Osteocyte (in vitro differentiated cells): ENCODE measurements around the gene INSRR. TPM values are rescaled to one million over a fixed set of nuclear protein-coding genes. Genes with fewer than 3 reads are reported as not detected.

Experiments
- DNase-seq: peaks from one replicate; pipeline ENCODE4 v3.0.0; 2021; ENCODE audit warnings: mixed read lengths; ENCODE audit not compliant: unreplicated experiment; ENCODE audit errors: extremely low spot score
- H3K27ac Mint-ChIP-seq: one replicate; pipeline ENCODE4 v1.8.0; 2021; ENCODE audit warnings: mild to moderate bottlenecking, mixed read lengths; ENCODE audit not compliant: unreplicated experiment
- H3K27me3 Mint-ChIP-seq: one replicate; pipeline ENCODE4 v1.8.0; 2021; ENCODE audit warnings: mixed read lengths; ENCODE audit not compliant: unreplicated experiment
- H3K36me3 Mint-ChIP-seq: one replicate; pipeline ENCODE4 v1.8.0; 2021; ENCODE audit warnings: mixed read lengths; ENCODE audit not compliant: unreplicated experiment
- H3K4me1 Mint-ChIP-seq: one replicate; pipeline ENCODE4 v1.8.0; 2021; ENCODE audit warnings: mixed read lengths; ENCODE audit not compliant: unreplicated experiment
- H3K4me3 Mint-ChIP-seq: one replicate; pipeline ENCODE4 v1.8.0; 2021; ENCODE audit warnings: mild to moderate bottlenecking, moderate library complexity, mixed read lengths; ENCODE audit not compliant: unreplicated experiment
- H3K9me3 Mint-ChIP-seq: one replicate; pipeline ENCODE4 v1.8.0; 2021; ENCODE audit warnings: mixed read lengths; ENCODE audit not compliant: unreplicated experiment
- total RNA-seq: library from RNA; stranded (reverse); gene quantifications from 2 replicates; pipeline ENCODE4 v1.2.1, GENCODE V29; 2021
- TF ChIP-seq, protein P1 (sequence below): fragments of 200-600 bp; sonication (generic); IDR thresholded peaks from 2 replicates; pipeline ENCODE4 v1.5.0; 2021; ENCODE audit warnings: antibody characterized with exemption, mild to moderate bottlenecking, moderate library complexity

INSRR gene
- total RNA-seq, 1 donor from 2014 or later, result 0.21 TPM

DNA sequence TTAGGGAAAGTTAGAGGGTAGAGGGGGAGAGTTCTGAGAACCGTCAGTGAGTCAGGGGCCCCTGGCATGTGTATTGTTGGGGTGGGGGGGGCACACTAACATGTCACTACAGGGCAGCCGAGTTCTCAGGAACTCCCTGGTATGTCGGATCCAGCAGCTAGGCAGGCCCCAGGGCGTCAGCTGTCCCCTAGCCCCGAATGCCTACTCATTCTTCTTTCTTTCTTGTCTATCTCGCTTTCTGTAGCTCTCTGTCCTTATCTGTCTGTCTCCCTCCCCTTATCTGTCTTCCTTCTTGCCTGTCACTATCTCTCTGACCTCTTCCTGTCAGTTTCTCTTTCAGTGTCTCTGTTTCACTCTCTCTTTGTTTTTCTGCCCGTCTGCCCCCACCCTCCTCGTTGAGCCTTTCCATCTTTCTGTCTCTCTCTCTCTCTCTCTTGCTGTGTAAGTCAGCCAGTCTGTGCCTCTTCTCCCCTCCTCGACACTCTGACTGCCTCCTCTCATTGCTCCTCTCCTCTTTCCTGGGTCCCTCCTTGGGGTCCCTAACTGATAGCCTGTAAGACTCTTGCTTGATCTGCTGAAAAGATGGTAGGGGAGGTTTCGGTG is 4.2 kb upstream of the INSRR start:
- H3K4me3 Mint-ChIP-seq, result no peak overlapping the region
- no peaks in the 10 kb centered on the region for H3K9me3 Mint-ChIP-seq
- peaks cover 58% of the 10 kb centered on the region for H3K27me3 Mint-ChIP-seq
- no peak for DNase-seq
- TF ChIP-seq, protein P1, sequence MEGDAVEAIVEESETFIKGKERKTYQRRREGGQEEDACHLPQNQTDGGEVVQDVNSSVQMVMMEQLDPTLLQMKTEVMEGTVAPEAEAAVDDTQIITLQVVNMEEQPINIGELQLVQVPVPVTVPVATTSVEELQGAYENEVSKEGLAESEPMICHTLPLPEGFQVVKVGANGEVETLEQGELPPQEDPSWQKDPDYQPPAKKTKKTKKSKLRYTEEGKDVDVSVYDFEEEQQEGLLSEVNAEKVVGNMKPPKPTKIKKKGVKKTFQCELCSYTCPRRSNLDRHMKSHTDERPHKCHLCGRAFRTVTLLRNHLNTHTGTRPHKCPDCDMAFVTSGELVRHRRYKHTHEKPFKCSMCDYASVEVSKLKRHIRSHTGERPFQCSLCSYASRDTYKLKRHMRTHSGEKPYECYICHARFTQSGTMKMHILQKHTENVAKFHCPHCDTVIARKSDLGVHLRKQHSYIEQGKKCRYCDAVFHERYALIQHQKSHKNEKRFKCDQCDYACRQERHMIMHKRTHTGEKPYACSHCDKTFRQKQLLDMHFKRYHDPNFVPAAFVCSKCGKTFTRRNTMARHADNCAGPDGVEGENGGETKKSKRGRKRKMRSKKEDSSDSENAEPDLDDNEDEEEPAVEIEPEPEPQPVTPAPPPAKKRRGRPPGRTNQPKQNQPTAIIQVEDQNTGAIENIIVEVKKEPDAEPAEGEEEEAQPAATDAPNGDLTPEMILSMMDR, result no peak
- no peak overlapping the region for H3K27ac Mint-ChIP-seq
- H3K36me3 Mint-ChIP-seq, result peaks cover 2% of the 10 kb centered on the region
- peaks cover 24% of the 10 kb centered on the region for H3K4me1 Mint-ChIP-seq

DNA sequence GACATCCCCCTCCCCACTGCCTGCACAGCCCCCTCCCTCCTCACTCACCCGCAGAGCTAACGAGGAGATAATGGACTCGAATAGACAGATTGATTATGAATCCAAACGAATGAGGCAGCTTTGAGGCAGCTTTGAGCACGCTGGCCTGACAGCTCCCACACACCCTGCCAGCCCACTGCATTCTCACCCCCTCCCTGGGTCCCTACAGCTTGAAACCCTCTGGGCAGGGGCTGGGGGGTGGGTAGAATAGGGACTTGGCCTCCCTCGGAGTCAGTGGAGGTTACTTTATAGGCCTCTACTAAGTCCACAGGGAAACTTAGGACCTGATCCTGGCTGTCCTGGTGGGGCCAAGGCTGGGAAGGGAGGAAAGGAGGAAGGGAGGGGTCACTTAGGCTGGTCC is 3.7 kb upstream of the INSRR start:
- Mint-ChIP-seq H3K9me3 (no peaks in the 10 kb centered on the region), H3K4me3 (no peak overlapping the region), H3K27me3 (peaks cover 63% of the 10 kb centered on the region), H3K4me1 (peaks cover 24% of the 10 kb centered on the region), H3K36me3 (peaks cover 2% of the 10 kb centered on the region), H3K27ac (no peak overlapping the region)
- DNase-seq, result no peak
- TF ChIP-seq, protein P1, result no peak

- Mint-ChIP-seq H3K4me3 (peak within 1 kb of the TSS; percentile 70), H3K27me3 (peaks cover 72% of the 10 kb centered on the region), H3K4me1 (peaks cover 24% of the 10 kb centered on the region), H3K36me3 (peaks cover 2% of the 10 kb centered on the region), H3K27ac (no peak within 1 kb of the TSS), H3K9me3 (no peaks in the 10 kb centered on the region)
- no peak for DNase-seq
- TF ChIP-seq, protein P1, result no peak
Measured at GRCh38 chr1:156860628-156861423, 1.9 kb upstream of the INSRR start, which contains the start of gene NTRK1. TSS of gene NTRK1 (plus strand) at chr1:156860865. CDS start at chr1:156860935, 70 bp downstream.

DNA sequence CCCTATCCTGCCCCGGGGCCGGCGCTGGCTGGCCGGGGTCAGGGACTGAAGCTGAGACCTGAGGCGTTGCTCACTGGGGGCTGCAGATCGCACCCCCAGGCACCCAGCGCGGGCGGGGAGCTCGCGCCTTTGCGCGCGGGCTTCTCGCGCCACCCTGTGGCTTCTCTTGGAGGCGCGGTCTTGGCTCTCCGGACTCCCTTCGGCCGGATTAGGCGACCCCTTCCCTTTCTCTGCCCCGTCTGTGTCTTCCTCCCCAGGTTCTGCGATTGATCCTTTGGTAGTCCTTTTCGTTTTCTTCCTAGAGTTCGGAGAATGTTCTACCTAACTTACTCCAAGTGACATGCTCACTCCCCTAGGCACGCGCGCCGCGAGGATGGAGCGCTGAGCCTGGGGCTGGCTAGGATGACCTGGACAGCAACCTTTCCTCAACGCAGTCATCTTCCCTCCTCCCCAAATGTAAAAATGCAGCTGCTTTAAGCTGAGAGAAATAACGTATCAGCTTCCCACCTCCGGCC is 1.3 kb upstream of the INSRR start:
- DNase-seq, result no peak
- H3K4me1 Mint-ChIP-seq, result peaks cover 24% of the 10 kb centered on the region
- TF ChIP-seq, protein P1, result peak; percentile 89
- no peaks in the 10 kb centered on the region for H3K9me3 Mint-ChIP-seq
- H3K27ac Mint-ChIP-seq, result no peak overlapping the region
- peaks cover 65% of the 10 kb centered on the region for H3K27me3 Mint-ChIP-seq
- H3K36me3 Mint-ChIP-seq, result peaks cover 2% of the 10 kb centered on the region
- H3K4me3 Mint-ChIP-seq, result peak overlapping the region; percentile 70

- H3K4me3 Mint-ChIP-seq, result peak overlapping the region; percentile 70
- H3K9me3 Mint-ChIP-seq, result no peaks in the 10 kb centered on the region
- no peak for DNase-seq
- no peak overlapping the region for H3K27ac Mint-ChIP-seq
- peaks cover 62% of the 10 kb centered on the region for H3K27me3 Mint-ChIP-seq
- H3K4me1 Mint-ChIP-seq, result peaks cover 24% of the 10 kb centered on the region
- TF ChIP-seq, protein P1, result no peak
- H3K36me3 Mint-ChIP-seq, result peaks cover 2% of the 10 kb centered on the region
Measured at GRCh38 chr1:156859523-156860112, 701 bp upstream of the INSRR start.
